Measurements from ENCODE around the gene CENPM. TPM values are rescaled to one million over a fixed set of nuclear protein-coding genes. Genes with fewer than 3 reads are reported as not detected.
A peak's percentile ranks its signal among the peaks of the same experiment; 100 is the strongest.

CENPM gene
- total and polyA plus RNA-seq, 10 of the 15 experiments (the other 5 are each of a cell fraction or from before 2014, with no cell fraction given) = 36.7 to 212 (median 74.7) TPM

DNA sequence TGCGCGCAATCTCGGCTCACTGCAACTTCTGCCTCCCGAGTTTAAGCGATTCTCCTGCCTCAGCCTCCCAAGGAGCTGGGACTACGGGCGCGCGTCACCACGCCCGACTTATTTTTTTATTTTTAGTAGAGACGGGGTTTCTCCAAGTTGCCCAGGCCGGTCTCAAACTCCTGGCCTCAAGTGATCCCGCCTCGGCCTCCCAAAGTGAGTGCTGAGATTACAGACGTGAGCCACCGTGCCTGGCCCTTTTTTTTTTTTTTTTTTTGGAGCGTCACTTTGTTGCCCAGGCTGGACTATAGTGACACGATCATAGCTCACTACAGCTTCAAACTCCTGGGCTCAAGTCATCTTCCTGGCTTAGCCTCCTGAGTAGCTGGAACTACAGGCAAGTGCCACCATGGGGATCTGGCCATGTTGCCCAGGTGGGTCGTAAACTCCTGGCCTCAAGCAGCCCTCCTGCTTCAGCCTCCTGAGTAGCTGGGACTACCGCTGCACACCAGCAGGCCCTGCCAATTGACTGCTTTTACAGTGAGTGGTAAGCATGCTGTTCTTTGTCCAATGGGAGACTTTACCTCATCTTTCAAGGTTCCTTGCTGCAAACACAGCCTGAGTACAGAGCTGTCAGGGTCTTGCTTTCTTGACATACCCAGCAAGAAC is 600 bp upstream of the CENPM start:
- H3K27ac ChIP-seq (ENCODE audit: control insufficient read depth, insufficient read depth) = peak overlapping the region; percentile 94
- H3K27me3 ChIP-seq (replicated peaks in 1 of 2; ENCODE audit: control insufficient read depth in 2 of 2, insufficient read depth in 2 of 2, low read length in 1 of 2) = no peaks in the 10 kb centered on the region
- H3K4me2 ChIP-seq (ENCODE audit: control insufficient read depth, insufficient read depth) = peak overlapping the region; percentile 99
- ChIA-PET SMC1A (ENCODE audit: uncharacterized antibody, unreplicated experiment) (interaction anchor here (0.9 to 3.3 kb wide), 10 partner anchors 7 to 497 kb away, joined by 3 to 18 read pairs (median 4); partner anchors contain the start of genes SREBF2 and TNFRSF13C), CTCF (interaction anchor here (1.0 to 2.0 kb wide), 10 partner anchors 11 to 281 kb away, joined by 3 to 12 read pairs (median 4); partner anchors contain the start of gene NDUFA6), POLR2A (interaction anchor here (0.6 to 9.2 kb wide), 19 partner anchors 10 to 925 kb away, joined by 3 to 164 read pairs (median 3); partner anchors contain the start of genes CCDC134, DESI1, TNFRSF13C and XRCC6), RAD21 (ENCODE audit: unreplicated experiment) (interaction anchor here (0.8 to 7.9 kb wide), 12 partner anchors 9 to 250 kb away, joined by 3 to 115 read pairs (median 8); partner anchors contain the start of genes NDUFA6, SMDT1 and TNFRSF13C)
- H3K79me2 ChIP-seq (ENCODE audit: control insufficient read depth, insufficient read depth, low read length) = peaks cover 41% of the 10 kb centered on the region
- intact Hi-C loops (cut with micrococcal nuclease; ENCODE audit: unreplicated experiment) (loop anchor here (5.0 kb wide), 1 partner anchor 490 kb away; no protein-coding TSS in a partner anchor), in situ Hi-C loops (cut with MboI) (loop anchor here (5.0 kb wide), 1 partner anchor 115 kb away; the partner anchor contains the start of gene SREBF2)
- no peaks in the 10 kb centered on the region for H4K20me1 ChIP-seq (ENCODE audit: control insufficient read depth, insufficient read depth)
- no peak for DNase-seq (ENCODE audit: low read depth, low spot score)
- peaks cover 8 to 14% of the 10 kb centered on the region in 2 experiments; a peak in 3 of 4 replicates for H3K36me3 ChIP-seq (ENCODE audit: control insufficient read depth in 2 of 2, insufficient read depth in 2 of 2, low read length in 1 of 2)
- 82% methylated on average over 19 of the region's 21 CpGs for WGBS (ENCODE audit: insufficient coverage, insufficient replicate concordance, low lambda C conversion rate, missing lambda C conversion rate)
- H3K4me1 ChIP-seq (ENCODE audit: control insufficient read depth, insufficient read depth, low read length) = peaks cover 59% of the 10 kb centered on the region
- no peaks in the 10 kb centered on the region for H3K9me3 ChIP-seq (replicated peaks; ENCODE audit: control insufficient read depth, insufficient read depth, low read length)
- ATAC-seq = no peak
- no peak for FAIRE-seq
- no peak overlapping the region; the same call in 1 of the 2 replicates for H3K9ac ChIP-seq (ENCODE audit: control insufficient read depth, insufficient read depth, low read length)
- no TSS peak for BruUV-seq (replicated peaks)
- H2AFZ ChIP-seq (ENCODE audit: control insufficient read depth, low read depth, low read length) = peak overlapping the region; percentile 86
- TF ChIP-seq IKZF2 (IDR thresholded peaks at IDR 0.05) = 0 out of 4 replicates have a peak, but pooled peaks of 1 of the 2 experiments have one; percentile 19
- TF ChIP-seq, protein P1, sequence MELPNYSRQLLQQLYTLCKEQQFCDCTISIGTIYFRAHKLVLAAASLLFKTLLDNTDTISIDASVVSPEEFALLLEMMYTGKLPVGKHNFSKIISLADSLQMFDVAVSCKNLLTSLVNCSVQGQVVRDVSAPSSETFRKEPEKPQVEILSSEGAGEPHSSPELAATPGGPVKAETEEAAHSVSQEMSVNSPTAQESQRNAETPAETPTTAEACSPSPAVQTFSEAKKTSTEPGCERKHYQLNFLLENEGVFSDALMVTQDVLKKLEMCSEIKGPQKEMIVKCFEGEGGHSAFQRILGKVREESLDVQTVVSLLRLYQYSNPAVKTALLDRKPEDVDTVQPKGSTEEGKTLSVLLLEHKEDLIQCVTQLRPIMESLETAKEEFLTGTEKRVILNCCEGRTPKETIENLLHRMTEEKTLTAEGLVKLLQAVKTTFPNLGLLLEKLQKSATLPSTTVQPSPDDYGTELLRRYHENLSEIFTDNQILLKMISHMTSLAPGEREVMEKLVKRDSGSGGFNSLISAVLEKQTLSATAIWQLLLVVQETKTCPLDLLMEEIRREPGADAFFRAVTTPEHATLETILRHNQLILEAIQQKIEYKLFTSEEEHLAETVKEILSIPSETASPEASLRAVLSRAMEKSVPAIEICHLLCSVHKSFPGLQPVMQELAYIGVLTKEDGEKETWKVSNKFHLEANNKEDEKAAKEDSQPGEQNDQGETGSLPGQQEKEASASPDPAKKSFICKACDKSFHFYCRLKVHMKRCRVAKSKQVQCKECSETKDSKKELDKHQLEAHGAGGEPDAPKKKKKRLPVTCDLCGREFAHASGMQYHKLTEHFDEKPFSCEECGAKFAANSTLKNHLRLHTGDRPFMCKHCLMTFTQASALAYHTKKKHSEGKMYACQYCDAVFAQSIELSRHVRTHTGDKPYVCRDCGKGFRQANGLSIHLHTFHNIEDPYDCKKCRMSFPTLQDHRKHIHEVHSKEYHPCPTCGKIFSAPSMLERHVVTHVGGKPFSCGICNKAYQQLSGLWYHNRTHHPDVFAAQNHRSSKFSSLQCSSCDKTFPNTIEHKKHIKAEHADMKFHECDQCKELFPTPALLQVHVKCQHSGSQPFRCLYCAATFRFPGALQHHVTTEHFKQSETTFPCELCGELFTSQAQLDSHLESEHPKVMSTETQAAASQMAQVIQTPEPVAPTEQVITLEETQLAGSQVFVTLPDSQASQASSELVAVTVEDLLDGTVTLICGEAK (IDR thresholded peaks at IDR 0.05; ENCODE audit: borderline replicate concordance) = 0 out of 2 replicates have a peak, but pooled peaks have one; percentile 49
- TF ChIP-seq, protein P2, sequence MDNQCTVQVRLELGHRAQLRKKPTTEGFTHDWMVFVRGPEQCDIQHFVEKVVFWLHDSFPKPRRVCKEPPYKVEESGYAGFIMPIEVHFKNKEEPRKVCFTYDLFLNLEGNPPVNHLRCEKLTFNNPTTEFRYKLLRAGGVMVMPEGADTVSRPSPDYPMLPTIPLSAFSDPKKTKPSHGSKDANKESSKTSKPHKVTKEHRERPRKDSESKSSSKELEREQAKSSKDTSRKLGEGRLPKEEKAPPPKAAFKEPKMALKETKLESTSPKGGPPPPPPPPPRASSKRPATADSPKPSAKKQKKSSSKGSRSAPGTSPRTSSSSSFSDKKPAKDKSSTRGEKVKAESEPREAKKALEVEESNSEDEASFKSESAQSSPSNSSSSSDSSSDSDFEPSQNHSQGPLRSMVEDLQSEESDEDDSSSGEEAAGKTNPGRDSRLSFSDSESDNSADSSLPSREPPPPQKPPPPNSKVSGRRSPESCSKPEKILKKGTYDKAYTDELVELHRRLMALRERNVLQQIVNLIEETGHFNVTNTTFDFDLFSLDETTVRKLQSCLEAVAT (IDR thresholded peaks at IDR 0.05) = peak; percentile 100
- TF ChIP-seq MTA2 (IDR thresholded peaks at IDR 0.05; ENCODE audit: low read depth) = no peak
- H3K4me3 ChIP-seq = peak overlapping the region; percentile 78; the same call in 1 of the 2 replicates

Measured in GM12878 (cell line).